ENCODE data around the gene DUS4L. TPM values are rescaled to one million over a fixed set of nuclear protein-coding genes. Genes with fewer than 3 reads are reported as not detected.
"Not testable (repeated sequence)": the region's sequence is repeated elsewhere in the genome, so short reads cannot be mapped to it uniquely, and the experiment has no call there.

The DUS4L gene
- polyA plus RNA-seq, 1 experiment, result 2.2 TPM

DNA sequence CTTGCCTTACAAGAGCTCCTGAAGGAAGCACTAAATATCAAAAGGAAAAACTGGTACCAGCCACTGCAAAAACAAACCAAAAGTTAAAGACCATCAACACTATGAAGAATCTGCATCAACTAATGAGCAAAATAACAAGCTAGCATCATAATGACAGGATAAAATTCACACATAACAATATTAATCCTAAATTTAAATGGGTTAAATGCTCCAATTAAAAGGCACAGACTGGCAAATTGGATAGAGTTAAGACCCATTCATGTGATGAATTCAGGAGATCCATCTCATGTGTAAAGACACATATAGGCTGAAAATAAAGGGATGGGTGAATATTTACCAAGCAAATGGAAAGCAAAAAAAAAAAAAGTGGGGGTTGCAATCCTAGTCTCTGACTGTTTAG lies 29.6 kb upstream of the DUS4L start:
- TF ChIP-seq, protein P1, sequence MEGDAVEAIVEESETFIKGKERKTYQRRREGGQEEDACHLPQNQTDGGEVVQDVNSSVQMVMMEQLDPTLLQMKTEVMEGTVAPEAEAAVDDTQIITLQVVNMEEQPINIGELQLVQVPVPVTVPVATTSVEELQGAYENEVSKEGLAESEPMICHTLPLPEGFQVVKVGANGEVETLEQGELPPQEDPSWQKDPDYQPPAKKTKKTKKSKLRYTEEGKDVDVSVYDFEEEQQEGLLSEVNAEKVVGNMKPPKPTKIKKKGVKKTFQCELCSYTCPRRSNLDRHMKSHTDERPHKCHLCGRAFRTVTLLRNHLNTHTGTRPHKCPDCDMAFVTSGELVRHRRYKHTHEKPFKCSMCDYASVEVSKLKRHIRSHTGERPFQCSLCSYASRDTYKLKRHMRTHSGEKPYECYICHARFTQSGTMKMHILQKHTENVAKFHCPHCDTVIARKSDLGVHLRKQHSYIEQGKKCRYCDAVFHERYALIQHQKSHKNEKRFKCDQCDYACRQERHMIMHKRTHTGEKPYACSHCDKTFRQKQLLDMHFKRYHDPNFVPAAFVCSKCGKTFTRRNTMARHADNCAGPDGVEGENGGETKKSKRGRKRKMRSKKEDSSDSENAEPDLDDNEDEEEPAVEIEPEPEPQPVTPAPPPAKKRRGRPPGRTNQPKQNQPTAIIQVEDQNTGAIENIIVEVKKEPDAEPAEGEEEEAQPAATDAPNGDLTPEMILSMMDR (IDR thresholded peaks at IDR 0.05; ENCODE audit: insufficient read depth, low read depth, low read length), result no peak
- H3K36me3 ChIP-seq (ENCODE audit: control insufficient read depth, insufficient read depth, low read length), result no peaks in the 10 kb centered on the region
- DNase-seq (ENCODE audit: low read depth), result no peak
- H3K4me3 ChIP-seq (ENCODE audit: low read depth, low read length), result no peak overlapping the region
- H3K27me3 ChIP-seq (ENCODE audit: control insufficient read depth, insufficient read depth, low read length), result no peaks in the 10 kb centered on the region
- POLR2A ChIA-PET, result no interaction called here
- CTCF ChIA-PET, result interaction anchor here (1.0 kb wide), 1 partner anchor 70 kb away, joined by 3 read pairs; no protein-coding TSS in a partner anchor

DNA sequence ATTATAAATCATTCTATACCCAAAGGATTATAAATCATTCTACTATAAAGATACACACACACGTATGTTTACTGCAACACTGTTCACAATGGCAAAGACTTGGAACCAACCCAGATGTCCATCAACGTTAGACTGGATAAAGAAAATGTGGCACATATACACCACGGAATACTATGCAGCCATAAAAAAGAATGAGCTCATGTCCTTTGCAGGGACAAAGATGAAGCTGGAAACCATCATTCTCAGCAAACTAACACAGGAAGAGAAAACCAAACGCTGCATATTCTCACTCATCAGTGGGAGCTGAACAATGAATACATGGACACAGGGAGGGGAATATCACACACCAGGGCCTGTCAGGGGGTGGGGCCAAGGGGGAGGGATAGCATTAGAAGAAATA lies 26.5 kb upstream of the DUS4L start:
- DNase-seq (ENCODE audit: low read depth); H3K36me3 ChIP-seq (ENCODE audit: control insufficient read depth, insufficient read depth, low read length); H3K27me3 ChIP-seq (ENCODE audit: control insufficient read depth, insufficient read depth, low read length); H3K4me3 ChIP-seq (ENCODE audit: low read depth, low read length); POLR2A ChIA-PET; CTCF ChIA-PET: not testable (repeated sequence)

DNA sequence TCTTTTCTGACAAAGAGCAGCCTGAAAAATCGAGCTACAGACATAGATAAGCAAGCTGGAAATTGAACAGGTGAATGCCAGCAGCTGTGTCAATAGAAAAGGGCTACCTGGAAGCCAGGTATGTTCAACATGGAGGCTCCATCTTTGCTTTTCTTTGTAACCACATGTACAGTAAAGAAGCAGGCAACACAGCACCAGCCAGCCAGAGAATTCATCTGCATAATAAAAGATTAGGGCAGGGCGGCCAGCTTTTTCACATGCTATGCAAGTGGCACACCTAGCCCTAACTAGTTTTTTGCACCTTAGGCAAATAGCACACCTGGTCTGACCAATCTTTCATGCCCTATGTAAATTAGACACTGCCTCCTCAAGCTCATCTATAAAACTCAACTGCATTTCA lies 25.8 kb upstream of the DUS4L start:
- POLR2A ChIA-PET, result no interaction called here
- Histone ChIP-seq H3K36me3 (ENCODE audit: control insufficient read depth, insufficient read depth, low read length) (no peaks in the 10 kb centered on the region), H3K4me3 (ENCODE audit: low read depth, low read length) (no peak overlapping the region), H3K27me3 (ENCODE audit: control insufficient read depth, insufficient read depth, low read length) (no peaks in the 10 kb centered on the region)
- DNase-seq (ENCODE audit: low read depth), result no peak
- TF ChIP-seq, protein P1 (IDR thresholded peaks at IDR 0.05; ENCODE audit: insufficient read depth, low read depth, low read length), result no peak
- CTCF ChIA-PET, result no interaction called here

DNA sequence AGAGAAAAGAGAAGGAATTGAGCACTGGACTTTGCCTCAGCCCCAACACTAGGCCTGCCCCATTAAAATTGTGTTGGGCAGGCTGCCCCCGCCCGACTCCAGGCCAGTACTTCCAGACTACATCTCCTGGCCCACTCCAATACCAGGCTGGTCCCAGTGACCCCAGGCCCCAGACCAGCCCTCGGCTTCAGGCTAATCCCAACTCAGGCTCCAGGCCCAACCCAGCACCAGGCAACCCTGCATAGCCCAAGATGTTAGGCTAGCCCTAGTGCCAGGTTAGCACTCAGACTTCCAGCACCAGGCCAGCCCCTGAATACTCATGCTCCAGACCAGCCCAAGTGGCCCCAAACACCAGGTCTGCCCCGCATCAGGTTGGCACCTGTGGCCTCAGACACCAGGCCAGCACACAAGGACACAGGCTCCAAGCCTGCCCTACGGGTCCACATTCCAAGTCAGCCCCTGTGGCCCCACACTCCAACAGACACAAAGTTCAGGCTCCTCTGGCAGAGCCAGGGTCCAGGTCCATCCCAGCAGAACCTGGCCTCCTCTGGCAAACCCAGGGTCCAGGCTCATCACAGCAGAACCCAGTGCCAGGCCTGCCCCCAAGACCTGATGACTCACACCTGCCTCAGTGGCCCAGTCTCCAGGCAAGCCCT lies 20.3 kb upstream of the DUS4L start:
- POLR2A ChIA-PET, result no interaction called here
- no peak for DNase-seq (ENCODE audit: low read depth)
- CTCF ChIA-PET, result interaction anchor here (0.6 kb wide), 1 partner anchor 13 kb away, joined by 3 read pairs; no protein-coding TSS in a partner anchor
- no peaks in the 10 kb centered on the region for H3K27me3 ChIP-seq (ENCODE audit: control insufficient read depth, insufficient read depth, low read length)
- peaks cover 1% of the 10 kb centered on the region for H3K36me3 ChIP-seq (ENCODE audit: control insufficient read depth, insufficient read depth, low read length)
- H3K4me3 ChIP-seq (ENCODE audit: low read depth, low read length), result no peak overlapping the region
- TF ChIP-seq, protein P1 (IDR thresholded peaks at IDR 0.05; ENCODE audit: insufficient read depth, low read depth, low read length), result no peak

DNA sequence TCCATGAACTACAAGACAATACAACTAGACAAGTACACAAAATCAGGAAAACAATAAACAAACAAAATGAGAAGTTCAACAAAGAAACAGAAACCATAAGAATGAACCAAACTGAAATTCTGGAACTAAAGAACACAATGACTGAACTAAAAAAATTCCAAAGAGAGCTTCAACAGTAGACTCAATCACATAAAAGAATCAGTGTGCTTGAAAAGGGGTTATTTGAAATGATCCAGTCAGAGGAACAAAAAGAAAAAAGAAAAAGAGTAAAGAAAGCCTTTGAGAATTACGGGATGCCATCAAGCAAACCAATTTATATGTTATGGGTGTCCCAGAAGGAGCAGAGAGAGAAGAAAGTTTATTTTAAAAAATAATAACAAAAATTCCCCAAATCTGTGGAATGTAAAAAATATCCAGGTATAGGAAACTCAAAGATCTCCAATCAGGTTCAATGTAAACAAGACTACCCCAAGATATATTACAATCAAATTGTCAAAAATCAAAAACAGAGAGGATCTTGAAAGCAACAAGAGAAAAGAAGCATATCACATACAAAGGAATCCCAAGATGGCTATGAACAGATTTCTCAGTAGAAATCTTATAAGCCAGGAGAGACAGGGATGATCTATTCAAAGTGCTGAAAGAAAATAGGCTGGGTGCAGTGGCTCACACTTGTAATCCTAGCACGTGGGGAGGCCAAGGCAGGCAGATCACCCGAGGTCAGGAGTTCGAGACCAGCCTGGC lies 18.8 kb upstream of the DUS4L start:
- POLR2A ChIA-PET, result no interaction called here
- TF ChIP-seq, protein P1 (IDR thresholded peaks at IDR 0.05; ENCODE audit: insufficient read depth, low read depth, low read length), result no peak

More for the DNA sequence above, 18.8 kb upstream of the DUS4L start:
- Histone ChIP-seq H3K4me3 (ENCODE audit: low read depth, low read length) (no peak overlapping the region), H3K27me3 (ENCODE audit: control insufficient read depth, insufficient read depth, low read length) (no peaks in the 10 kb centered on the region), H3K36me3 (ENCODE audit: control insufficient read depth, insufficient read depth, low read length) (peaks cover 1% of the 10 kb centered on the region)
- CTCF ChIA-PET, result no interaction called here
- no peak for DNase-seq (ENCODE audit: low read depth)

Measured in BJ (cell line).